Peyer's patch (tissue), 4 donors: Measurements from ENCODE around the gene GIMAP6. TPM values are rescaled to one million over a fixed set of nuclear protein-coding genes. Genes with fewer than 3 reads are reported as not detected.

Experiments
- DNase-seq, 3 donors: peaks; one replicate each; pipeline ENCODE4 v3.0.0-alpha.2; 2017 to 2019
- H3K27ac ChIP-seq, 4 donors: fragments of 200-600 bp; sonication (generic); one replicate each; pipeline ENCODE4 v1.5.1; 2016 to 2019
- H3K27me3 ChIP-seq, 2 donors: fragments of 200-600 bp; sonication (generic); one replicate each; pipeline ENCODE4 v1.5.1; 2019
- H3K36me3 ChIP-seq, 3 donors: fragments of 200-600 bp; sonication (generic); one replicate each; pipeline ENCODE4 v1.5.1; 2016 to 2019
- H3K4me1 ChIP-seq, 4 donors: fragments of 200-600 bp; sonication (generic); one replicate each; pipeline ENCODE4 v1.5.1; 2016 to 2019
- H3K4me3 ChIP-seq, 4 donors: fragments of 200-600 bp; sonication (generic); 1 replicate in 3 of 4; 2 replicates in 1 of 4; pipeline ENCODE4 v1.5.1; 2016 to 2019; ENCODE audit warnings: mild to moderate bottlenecking in 1 of 4
- H3K9me3 ChIP-seq, 4 donors: fragments of 200-600 bp; sonication (generic); one replicate each; pipeline ENCODE4 v1.5.1; 2016 to 2019; ENCODE audit warnings: mild to moderate bottlenecking in 1 of 4
- POLR2A ChIP-seq, 2 donors: fragments of 450-650 bp; IDR thresholded peaks; one replicate each; pipeline ENCODE4 v1.5.1; 2017; ENCODE audit warnings: antibody characterized with exemption in 2 of 2, mild to moderate bottlenecking in 2 of 2, moderate library complexity in 2 of 2
- total RNA-seq, 4 donors: library from RNA; depleted of rRNA; stranded (reverse); fragments of >200 nt; gene quantifications; one replicate each; pipeline ENCODE4 v1.1.0, GENCODE V29; 2016
- TF ChIP-seq, protein P1 (sequence below), 6 experiments: fragments of 450-650 bp in 4 of 6; fragments of 200-600 bp in 2 of 6; sonication (generic) in 1 of 6; IDR thresholded peaks; one replicate each; pipeline ENCODE4 v1.5.1; 2017 to 2019; ENCODE audit warnings: antibody characterized with exemption in 6 of 6, mild to moderate bottlenecking in 3 of 6, moderate library complexity in 1 of 6

Gene GIMAP6
- total RNA-seq, 4 donors from 2014 or later: 7.0 to 35.5 (median 10.6) TPM

- Histone ChIP-seq H3K27me3 (no peaks in the 10 kb centered on the region), H3K36me3 (no peaks in the 10 kb centered on the region), H3K9me3 (peaks cover 0 to 4% (median 0%) of the 10 kb centered on the region in 4 donors), H3K27ac (no peak overlapping the region), H3K4me1 (peaks cover 0 to 8% (median 3%) of the 10 kb centered on the region in 4 donors), H3K4me3 (no peak overlapping the region)
- TF ChIP-seq POLR2A (IDR thresholded peaks at IDR 0.05): no peak
- TF ChIP-seq, protein P1, sequence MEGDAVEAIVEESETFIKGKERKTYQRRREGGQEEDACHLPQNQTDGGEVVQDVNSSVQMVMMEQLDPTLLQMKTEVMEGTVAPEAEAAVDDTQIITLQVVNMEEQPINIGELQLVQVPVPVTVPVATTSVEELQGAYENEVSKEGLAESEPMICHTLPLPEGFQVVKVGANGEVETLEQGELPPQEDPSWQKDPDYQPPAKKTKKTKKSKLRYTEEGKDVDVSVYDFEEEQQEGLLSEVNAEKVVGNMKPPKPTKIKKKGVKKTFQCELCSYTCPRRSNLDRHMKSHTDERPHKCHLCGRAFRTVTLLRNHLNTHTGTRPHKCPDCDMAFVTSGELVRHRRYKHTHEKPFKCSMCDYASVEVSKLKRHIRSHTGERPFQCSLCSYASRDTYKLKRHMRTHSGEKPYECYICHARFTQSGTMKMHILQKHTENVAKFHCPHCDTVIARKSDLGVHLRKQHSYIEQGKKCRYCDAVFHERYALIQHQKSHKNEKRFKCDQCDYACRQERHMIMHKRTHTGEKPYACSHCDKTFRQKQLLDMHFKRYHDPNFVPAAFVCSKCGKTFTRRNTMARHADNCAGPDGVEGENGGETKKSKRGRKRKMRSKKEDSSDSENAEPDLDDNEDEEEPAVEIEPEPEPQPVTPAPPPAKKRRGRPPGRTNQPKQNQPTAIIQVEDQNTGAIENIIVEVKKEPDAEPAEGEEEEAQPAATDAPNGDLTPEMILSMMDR (IDR thresholded peaks at IDR 0.05): no peak
- DNase-seq: no peak
These were observed 28.9 kb upstream of the GIMAP6 start for GRCh38 chr7:150660939-150661613.

- no peak for DNase-seq
- no peaks in the 10 kb centered on the region for H3K36me3 ChIP-seq
These were observed 25.3 kb upstream of the GIMAP6 start for GRCh38 chr7:150657526-150657925.

GRCh38 chr7:150656047-150656446, 23.9 kb upstream of the GIMAP6 start:
- H3K4me1 ChIP-seq: no peaks in the 10 kb centered on the region
- TF ChIP-seq POLR2A (IDR thresholded peaks at IDR 0.05): no peak
- TF ChIP-seq, protein P1 (IDR thresholded peaks at IDR 0.05): no peak
- no peaks in the 10 kb centered on the region for H3K36me3 ChIP-seq
- H3K27ac ChIP-seq: no peak overlapping the region
- peaks cover 0 to 4% (median 0%) of the 10 kb centered on the region in 4 donors for H3K9me3 ChIP-seq
- H3K27me3 ChIP-seq: no peaks in the 10 kb centered on the region
- no peak overlapping the region for H3K4me3 ChIP-seq
- no peak for DNase-seq

More at GRCh38 chr7:150657526-150657925, 25.3 kb upstream of the GIMAP6 start:
- TF ChIP-seq, protein P1 (IDR thresholded peaks at IDR 0.05): no peak
- TF ChIP-seq POLR2A (IDR thresholded peaks at IDR 0.05): no peak
- Histone ChIP-seq H3K4me3 (no peak overlapping the region), H3K4me1 (no peaks in the 10 kb centered on the region), H3K27ac (no peak overlapping the region), H3K9me3 (peaks cover 0 to 4% (median 0%) of the 10 kb centered on the region in 4 donors), H3K27me3 (no peaks in the 10 kb centered on the region)

DNA sequence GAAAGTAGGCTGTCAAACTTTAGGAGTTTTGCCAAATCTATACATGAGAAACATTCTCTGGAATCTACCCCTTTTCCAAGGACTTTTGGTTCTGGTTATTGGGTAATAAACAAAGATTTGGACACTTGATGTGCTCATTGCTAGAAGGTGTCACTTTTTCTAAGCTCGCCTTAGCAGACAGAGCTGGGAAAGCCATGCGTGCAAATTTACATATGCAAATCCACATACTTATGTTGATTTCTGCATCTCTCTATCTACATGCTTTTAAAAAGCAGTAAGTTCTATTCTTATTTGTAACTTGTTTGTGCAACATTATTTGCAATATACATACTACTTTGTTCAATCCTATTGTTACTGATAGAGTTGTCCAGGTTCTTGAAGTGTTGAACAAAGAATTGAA, 22.5 kb upstream of the GIMAP6 start:
- Histone ChIP-seq H3K27ac (no peak overlapping the region), H3K36me3 (no peaks in the 10 kb centered on the region), H3K27me3 (no peaks in the 10 kb centered on the region), H3K4me3 (no peak overlapping the region), H3K4me1 (no peaks in the 10 kb centered on the region), H3K9me3 (peaks cover 0 to 4% (median 0%) of the 10 kb centered on the region in 4 donors)
- no peak for DNase-seq
- TF ChIP-seq, protein P1 (IDR thresholded peaks at IDR 0.05): no peak
- TF ChIP-seq POLR2A (IDR thresholded peaks at IDR 0.05): no peak

- H3K4me3 ChIP-seq: no peak overlapping the region
- no peaks in the 10 kb centered on the region for H3K27me3 ChIP-seq
- DNase-seq: no peak
- no peaks in the 10 kb centered on the region for H3K36me3 ChIP-seq
- no peaks in the 10 kb centered on the region for H3K9me3 ChIP-seq
- H3K27ac ChIP-seq: peak overlapping the region in 2 of 4 donors; percentile 22 to 52
- H3K4me1 ChIP-seq: no peaks in the 10 kb centered on the region
- no peak for TF ChIP-seq POLR2A (IDR thresholded peaks at IDR 0.05)
- TF ChIP-seq, protein P1 (IDR thresholded peaks at IDR 0.05): no peak
These were observed 16.8 kb upstream of the GIMAP6 start for GRCh38 chr7:150649080-150649385.
